GM18502 (cell line): ENCODE data around the gene KRT17.
"Not testable (repeated sequence)": the region's sequence is repeated elsewhere in the genome, so short reads cannot be mapped to it uniquely, and the experiment has no call there.

Experiments used
- ATAC-seq: cut with Tn5 transposase; IDR thresholded peaks from one replicate; pipeline ENCODE4 v1.9.1; 2021; ENCODE audit warnings: mild to moderate bottlenecking; ENCODE audit not compliant: unreplicated experiment, poor library complexity

The KRT17 gene

GRCh38 chr17:41636652-41637051 is 12.3 kb upstream of the KRT17 start:
- no peak for ATAC-seq

DNA sequence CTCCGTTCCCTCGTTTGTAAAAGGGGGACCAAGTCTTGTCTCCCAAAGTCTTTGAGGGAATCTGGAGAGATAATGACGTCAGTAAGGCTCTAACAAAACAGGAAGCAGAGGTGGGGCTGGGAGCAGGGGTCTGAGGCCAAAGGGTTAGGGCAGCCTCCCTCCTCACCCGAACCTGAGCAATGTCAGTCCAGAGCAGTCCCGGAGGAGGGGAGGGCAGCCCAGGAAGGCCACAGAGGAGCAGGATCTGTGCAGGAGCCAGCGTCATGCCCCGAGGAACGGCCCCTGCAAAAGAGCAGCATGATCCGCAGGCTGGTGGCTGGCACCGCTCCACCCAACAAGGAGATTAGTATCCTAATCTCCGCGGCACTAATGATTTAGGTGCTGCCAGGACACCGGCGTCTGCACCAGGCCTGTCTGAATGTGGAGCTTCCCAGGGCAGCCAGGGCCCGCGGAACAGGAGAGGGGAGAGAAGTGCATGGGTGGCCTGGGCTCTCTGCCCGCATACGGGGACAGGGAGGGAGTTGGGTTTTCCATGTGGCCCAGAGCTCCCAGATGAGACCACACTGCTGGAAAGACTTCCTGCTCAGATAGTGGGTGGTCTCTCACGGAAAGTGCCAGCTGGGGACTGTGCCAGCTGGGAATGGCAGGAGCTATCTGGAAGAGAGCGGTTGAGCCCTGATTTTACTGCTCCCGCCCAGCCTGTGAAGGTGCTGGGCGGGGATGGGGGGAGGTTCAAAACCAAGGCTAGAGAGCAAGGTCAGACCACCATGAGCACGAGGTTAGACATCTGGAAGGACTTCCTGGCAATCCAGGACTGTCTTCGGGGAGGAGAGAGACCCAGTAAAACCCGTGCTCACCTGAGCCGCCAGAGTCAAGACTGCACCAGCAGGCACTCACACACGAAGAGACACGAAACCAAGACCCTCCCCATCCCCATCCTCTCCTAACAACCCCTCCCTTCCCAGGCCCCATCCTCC is 11.0 kb upstream of the KRT17 start:
- ATAC-seq = no peak

- ATAC-seq = no peak
Observed at GRCh38 chr17:41634639-41635038, 10.3 kb upstream of the KRT17 start.

- ATAC-seq = no peak
Observed at GRCh38 chr17:41633556-41634199, 9.3 kb upstream of the KRT17 start.

DNA sequence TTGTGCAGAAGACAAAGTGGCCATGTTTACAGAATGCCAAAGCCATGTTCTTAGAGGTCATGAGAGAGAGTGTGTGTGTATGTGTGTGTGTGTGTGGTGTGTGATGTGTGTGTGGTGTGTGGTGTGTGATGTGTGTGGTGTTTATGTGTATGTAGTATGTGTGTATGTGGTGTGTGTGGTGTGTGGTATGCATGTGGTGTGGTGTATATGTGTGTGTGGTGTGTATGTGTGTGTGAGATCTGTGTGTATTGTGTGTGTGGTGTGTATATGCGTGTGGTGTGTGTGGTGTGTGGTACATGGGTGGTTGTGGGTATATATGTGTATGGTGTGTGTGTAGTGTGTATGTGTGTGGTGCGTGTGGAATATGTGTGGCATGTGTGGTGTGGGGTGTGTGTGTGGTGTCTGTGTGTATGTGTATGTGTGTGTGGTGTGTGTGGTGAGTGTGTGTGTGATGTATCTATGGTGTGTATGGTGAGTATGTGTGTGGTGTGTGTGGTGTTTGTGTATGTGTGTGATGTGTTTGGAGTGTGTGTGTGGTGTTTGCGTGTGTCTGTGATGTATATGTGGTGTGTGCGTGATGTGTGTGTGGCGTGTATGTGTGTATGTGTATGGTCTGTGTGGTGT is 8.2 kb upstream of the KRT17 start:
- ATAC-seq = no peak

DNA sequence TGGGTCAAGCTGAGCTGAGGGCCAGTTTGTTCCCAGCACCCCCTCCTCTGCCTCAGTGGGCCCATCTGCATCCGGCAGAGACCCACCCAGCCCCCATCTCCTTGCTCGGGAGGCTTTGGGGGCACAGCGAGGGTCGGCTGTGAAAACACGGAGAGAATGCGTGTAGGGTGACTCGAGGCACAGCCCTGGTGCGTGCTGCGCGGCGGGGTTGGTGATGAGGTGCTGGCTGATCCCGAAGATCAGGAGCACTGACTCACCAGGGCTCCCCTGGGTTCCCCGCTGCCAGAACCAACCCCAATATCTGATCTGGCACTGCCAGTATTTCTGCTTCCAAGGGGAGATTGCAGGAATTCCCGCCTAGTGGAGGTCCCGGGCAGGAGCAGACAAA is 7.5 kb upstream of the KRT17 start:
- ATAC-seq = no peak

DNA sequence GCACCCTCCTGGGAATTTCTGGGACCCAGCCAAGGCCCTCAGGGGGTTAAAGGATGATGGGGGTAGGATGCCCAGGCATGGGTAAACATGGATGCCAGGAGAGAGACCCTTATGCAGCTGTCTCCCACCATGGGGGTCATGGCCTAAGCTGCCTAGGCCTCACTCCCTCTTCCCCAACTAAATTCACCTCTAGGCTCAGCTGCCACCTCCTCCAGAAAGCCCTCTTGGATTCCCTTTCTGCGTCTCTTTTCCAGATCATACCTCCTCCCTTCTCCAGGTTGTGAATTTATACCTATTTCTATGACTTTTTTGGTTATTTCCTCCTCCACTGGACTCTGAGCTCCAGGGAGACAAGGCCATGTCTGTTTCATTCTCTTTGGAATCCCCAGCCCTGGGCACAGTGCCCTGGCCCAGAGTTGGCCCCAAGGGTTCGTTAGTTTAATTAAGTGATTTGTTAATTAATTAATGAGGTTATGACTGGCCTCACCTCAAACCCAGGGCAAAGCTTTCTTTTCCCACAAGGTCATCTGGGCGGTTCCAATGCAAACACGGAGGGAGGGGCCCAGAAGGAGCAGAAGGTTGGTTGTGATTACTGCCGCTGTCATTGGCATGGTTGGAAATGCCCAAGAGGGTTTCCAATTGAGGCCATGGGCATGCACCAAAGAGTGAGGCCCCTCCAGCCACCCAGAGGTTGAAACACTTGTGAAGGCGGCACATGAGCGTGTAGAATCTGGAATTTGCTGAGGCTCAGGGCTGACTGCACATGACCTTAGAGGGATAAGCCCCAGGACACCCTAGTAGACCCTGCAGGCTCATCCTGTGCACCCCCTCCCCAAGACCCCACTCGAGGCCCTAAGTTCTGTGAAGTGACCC is 6.9 kb upstream of the KRT17 start:
- no peak for ATAC-seq

DNA sequence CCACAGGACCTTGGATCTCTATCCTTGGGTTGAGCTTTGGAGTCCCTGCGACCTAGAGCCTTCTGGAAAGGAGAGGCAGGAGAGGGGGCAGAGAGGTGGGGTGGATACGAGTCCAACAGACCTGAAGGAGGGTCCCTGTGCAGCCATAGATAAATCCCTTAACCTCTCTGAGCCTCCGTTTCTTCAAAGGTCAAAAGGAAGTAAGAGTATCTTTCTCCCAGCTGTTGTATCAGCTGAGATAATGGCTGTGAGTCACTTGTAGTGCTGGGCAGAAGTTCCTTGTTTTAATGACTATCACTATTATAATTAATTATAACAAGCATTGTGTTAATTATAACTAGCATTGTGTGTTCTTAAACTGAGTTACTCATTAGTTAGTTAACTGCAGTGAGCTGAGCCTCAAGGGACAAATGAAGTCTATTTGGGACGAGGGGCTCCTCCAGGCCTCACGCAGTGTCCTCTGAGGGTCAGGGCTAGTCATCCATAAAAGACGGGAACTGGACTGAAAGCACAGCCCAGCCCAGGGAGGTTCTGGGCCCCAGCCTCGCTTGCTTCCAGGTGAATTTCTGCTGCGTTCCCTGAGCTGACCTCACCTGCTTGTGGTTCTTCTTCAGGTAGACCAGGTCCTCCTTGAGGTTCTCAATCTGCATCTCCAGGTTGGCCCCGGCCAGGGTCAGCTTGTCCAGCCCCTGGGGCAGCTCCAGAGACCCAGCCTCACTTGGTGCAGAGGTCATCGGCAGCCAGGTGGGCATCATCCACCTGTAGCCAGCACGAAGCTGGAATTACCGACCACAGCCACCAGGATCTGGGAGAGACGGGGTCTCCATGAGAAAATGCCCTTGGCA is 5.7 kb upstream of the KRT17 start:
- no peak for ATAC-seq

DNA sequence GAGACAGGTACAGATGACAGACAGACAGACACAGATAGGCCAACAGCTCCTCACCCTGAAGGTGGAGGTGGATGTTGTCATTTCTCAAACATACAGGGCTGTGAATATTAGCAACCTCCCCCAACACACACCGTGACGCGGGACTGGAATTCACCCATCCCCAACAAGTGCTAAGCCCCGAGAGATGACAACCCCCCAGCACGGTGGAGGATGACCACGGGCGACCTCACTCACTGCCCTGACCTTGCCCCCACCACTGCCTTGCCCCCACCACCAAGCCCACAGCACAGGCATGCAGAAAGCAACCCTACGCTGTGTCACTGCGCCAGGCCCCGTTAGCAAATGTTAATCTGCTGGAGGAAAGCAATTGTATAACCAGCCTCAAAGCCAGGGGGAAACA is 4.9 kb upstream of the KRT17 start:
- ATAC-seq = no peak

- not testable (repeated sequence) for ATAC-seq
Observed at GRCh38 chr17:41628621-41629255, 4.4 kb upstream of the KRT17 start.

DNA sequence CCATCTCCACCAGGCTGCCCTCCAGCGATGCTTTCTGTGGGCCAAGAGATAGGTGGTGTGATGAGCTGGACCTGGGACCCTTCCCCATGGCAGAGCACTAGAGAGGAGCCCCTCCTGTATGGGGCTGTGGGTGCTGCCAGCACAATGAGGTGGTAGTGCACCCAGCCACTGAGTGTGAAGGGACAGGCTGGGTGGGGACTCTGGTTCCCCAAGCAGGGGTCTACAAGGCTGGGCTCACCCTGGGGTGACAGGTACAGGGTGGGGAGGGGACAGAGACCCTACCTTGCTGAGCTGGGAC is 3.6 kb upstream of the KRT17 start:
- ATAC-seq = not testable (repeated sequence)

DNA sequence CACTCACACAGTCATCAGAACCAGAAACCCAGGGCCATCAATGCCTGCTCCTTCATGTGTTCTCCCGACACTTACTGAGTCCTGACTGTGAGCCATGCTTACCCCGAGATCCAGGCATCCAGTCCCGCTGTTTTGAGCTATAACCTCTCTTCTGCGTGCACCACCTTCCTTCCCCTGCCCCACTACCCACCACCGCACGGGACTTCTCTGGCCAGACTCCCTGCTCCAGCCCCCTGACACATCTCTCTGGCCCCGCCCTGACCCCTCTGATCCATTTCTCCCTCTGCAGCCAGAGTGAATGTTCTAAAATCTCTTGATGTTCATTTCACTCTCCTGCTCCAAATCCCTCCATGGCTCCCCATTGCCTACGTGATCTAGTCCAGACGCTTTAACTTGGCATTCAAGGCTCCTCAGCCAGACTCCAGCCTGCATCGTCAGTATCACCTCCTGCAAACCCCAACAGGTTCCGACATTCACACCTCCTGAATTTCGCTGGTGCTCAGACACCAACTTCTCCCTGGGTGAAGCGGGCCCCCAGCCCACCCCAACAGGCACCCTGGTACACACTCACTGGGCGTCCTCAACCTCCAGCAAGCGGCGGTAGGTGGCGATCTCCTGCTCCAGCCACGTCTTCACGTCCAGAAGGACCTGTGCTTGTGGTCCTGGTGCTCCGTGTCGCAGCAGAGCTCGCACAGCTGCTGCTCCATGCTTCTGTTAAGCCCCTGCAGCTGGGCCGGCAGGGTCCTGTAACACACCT is 3.1 kb upstream of the KRT17 start:
- no peak for ATAC-seq

- not testable (repeated sequence) for ATAC-seq
Observed at GRCh38 chr17:41626914-41627295, 2.5 kb upstream of the KRT17 start.

DNA sequence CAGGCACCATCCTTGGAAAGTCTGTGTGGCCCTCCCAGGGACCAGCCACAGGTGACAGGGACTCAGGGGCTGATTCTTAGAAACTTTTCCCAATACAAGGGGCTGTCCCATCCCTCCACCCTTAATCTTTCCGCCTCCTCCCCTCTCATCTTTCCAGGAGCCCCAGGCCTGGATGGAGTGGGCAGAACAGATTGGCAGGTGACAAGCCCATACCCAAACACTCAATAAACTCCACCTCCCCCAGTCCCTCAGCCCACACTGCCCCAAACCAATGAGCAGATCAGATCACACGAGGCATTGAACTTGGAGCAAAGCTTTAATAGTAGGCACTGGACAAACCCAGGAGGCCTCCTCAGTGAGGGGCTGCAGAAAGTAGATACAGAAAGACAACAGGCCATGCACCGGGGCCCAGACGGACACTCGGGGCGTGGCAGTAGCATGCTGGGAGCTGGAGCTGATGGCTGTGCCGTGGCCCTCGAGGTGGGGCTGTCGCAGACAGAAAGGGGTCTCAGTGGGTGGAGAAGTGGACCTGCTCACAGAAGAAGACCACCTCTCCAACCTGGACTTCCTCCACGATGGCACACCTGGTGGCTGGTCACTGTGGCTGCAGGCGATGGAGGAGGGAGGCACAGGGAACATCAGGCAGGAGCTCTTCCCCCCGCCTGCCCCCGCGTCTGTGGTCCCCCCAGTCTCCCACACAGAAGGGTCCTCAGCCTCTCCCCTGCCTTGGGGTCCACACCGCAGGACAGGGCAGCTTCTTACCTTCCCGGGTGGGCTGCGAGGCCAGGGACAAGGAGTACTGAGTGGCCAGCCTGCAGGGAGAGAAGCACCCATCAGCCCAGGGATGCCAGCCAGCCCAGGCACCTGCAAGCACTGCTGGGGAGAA is 1.9 kb upstream of the KRT17 start:
- ATAC-seq = not testable (repeated sequence)

DNA sequence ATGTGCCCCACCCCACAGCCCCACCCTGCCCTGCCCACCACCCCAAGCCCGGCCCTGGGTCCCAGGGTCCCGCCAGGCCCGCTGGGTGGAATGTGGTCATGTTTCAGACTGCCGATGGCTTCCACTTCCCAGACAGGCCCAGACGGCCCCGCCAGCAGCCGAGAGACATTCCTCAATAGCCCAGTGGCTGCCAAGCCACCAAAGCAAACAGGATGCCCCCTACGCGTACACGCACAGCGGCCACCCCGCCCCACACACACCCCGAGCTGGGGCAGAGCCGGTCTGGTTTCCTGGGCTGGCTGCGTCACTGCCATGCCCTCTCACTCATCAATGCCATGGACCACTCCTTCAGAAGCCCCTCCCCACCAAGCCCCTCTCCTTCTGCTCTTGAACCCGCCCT is 1.2 kb upstream of the KRT17 start:
- ATAC-seq = no peak

DNA sequence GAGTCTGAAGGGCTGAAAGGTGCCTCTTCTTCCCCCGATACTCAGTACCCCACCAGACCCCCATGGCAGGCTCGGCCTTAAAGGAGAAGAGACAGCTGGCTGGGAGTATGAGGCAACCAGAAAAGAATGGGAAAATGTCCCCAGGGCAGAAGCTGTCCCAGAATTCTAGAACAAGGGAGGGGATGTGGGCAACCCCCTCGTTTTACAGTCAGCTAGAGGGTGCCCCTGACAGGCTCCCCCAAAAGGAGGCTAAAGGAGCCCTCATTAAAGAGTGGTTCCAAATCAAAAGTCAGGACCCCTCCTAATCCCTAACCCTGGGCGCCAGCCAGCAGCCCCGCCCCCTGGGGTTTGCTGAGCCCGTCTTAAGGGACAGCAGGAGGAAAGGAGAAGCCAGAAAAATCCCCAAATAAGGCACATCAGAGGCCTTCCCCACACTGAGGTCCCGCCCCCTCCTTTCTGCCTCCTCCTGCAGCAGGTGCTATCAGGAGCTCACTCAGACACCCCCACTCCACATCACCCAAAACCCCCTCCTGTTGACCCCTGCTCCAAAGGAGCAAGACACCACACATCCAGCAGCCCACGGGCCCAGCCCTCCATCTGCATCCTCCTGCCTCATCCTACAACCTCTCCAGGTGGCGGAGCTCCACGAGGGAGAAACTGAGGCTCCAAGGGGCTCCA is 1.1 kb downstream of the KRT17 start:
- ATAC-seq = not testable (repeated sequence)
